ENCODE results near the gene ZFHX2. TPM values are rescaled to one million over a fixed set of nuclear protein-coding genes. Genes with fewer than 3 reads are reported as not detected.
A peak's percentile ranks its signal among the peaks of the same experiment; 100 is the strongest.

ZFHX2 gene
- total and polyA plus RNA-seq, 2 of the 13 experiments (the other 11 are each of a cell fraction or from before 2014, with no cell fraction given): 0.17 to 0.44 TPM

GRCh38 chr14:23492618-23493272 is 58.8 kb downstream of the ZFHX2 start (continued):
- TF ChIP-seq, protein P1, sequence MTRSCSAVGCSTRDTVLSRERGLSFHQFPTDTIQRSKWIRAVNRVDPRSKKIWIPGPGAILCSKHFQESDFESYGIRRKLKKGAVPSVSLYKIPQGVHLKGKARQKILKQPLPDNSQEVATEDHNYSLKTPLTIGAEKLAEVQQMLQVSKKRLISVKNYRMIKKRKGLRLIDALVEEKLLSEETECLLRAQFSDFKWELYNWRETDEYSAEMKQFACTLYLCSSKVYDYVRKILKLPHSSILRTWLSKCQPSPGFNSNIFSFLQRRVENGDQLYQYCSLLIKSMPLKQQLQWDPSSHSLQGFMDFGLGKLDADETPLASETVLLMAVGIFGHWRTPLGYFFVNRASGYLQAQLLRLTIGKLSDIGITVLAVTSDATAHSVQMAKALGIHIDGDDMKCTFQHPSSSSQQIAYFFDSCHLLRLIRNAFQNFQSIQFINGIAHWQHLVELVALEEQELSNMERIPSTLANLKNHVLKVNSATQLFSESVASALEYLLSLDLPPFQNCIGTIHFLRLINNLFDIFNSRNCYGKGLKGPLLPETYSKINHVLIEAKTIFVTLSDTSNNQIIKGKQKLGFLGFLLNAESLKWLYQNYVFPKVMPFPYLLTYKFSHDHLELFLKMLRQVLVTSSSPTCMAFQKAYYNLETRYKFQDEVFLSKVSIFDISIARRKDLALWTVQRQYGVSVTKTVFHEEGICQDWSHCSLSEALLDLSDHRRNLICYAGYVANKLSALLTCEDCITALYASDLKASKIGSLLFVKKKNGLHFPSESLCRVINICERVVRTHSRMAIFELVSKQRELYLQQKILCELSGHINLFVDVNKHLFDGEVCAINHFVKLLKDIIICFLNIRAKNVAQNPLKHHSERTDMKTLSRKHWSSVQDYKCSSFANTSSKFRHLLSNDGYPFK (CRISPR knock-in tag; IDR thresholded peaks at IDR 0.05; ENCODE audit: borderline replicate concordance): no peak
- TF ChIP-seq PLSCR1 (CRISPR knock-in tag; IDR thresholded peaks at IDR 0.05; ENCODE audit: borderline replicate concordance) (no peak), ZNF737 (CRISPR knock-in tag; IDR thresholded peaks at IDR 0.05; ENCODE audit: borderline replicate concordance) (no peak), KLF9 (CRISPR knock-in tag; IDR thresholded peaks at IDR 0.05; ENCODE audit: low read depth) (no peak), ZNF644 (CRISPR knock-in tag; IDR thresholded peaks at IDR 0.05; ENCODE audit: low read depth) (0 out of 2 replicates have a peak, but pooled peaks have one; percentile 46), AGO2 (optimal IDR thresholded peaks at IDR 0.05; ENCODE audit: low read depth, low read length) (no peak), ZNF317 (CRISPR knock-in tag; IDR thresholded peaks at IDR 0.05) (peak; percentile 83), YEATS2 (CRISPR knock-in tag; IDR thresholded peaks at IDR 0.05; ENCODE audit: borderline replicate concordance) (peak; percentile 36; the same call in 1 of the 2 replicates), ZBTB2 (CRISPR knock-in tag; IDR thresholded peaks at IDR 0.05; ENCODE audit: low read depth) (no peak), ZNF850 (CRISPR knock-in tag; conservative IDR thresholded peaks at IDR 0.05) (no peak), ZNF7 (CRISPR knock-in tag; IDR thresholded peaks at IDR 0.05) (no peak; the same call in 1 of the 2 replicates), KDM4B (CRISPR knock-in tag; IDR thresholded peaks at IDR 0.05) (no peak), ETV5 (CRISPR knock-in tag; IDR thresholded peaks at IDR 0.05; ENCODE audit: borderline replicate concordance) (peak; percentile 28; the same call in 1 of the 2 replicates), ZIK1 (CRISPR knock-in tag; IDR thresholded peaks at IDR 0.05; ENCODE audit: borderline replicate concordance, low read depth) (no peak), NPAS2 (CRISPR knock-in tag; IDR thresholded peaks at IDR 0.05; ENCODE audit: borderline replicate concordance) (no peak), GATAD2A (CRISPR knock-in tag; IDR thresholded peaks at IDR 0.05) (peak; percentile 86), TAF15 (IDR thresholded peaks at IDR 0.05; ENCODE audit: low read depth, low read length, poor library complexity, severe bottlenecking) (no peak), RAD51 (IDR thresholded peaks at IDR 0.05; ENCODE audit: borderline replicate concordance) (no peak), MLLT10 (CRISPR knock-in tag; IDR thresholded peaks at IDR 0.05) (no peak), MYNN (CRISPR knock-in tag; IDR thresholded peaks at IDR 0.05; ENCODE audit: low read depth) (no peak), REL (CRISPR knock-in tag; conservative IDR thresholded peaks at IDR 0.05) (no peak), U2AF1 (optimal IDR thresholded peaks at IDR 0.05; ENCODE audit: low read depth, low read length) (no peak), DPF2 (CRISPR knock-in tag; IDR thresholded peaks at IDR 0.05; ENCODE audit: borderline replicate concordance, low read depth) (peak; percentile 47; the same call in 1 of the 2 replicates), ZSCAN29 (CRISPR knock-in tag; conservative IDR thresholded peaks at IDR 0.05) (0 out of 2 replicates have a peak, but pooled peaks have one; percentile 17)

Data from HepG2 (cell line).